NB4 (cell line): Measurements from ENCODE around the gene GULP1.

Source experiments
- CTCF ChIP-seq: IDR thresholded peaks from one replicate; pipeline ENCODE4 v1.5.1; 2012; ENCODE audit warnings: low read depth, low read length
- MAX ChIP-seq: IDR thresholded peaks from 2 replicates; pipeline ENCODE4 v1.6.1; 2011; ENCODE audit warnings: low read depth, low read length
- POLR2A ChIP-seq: IDR thresholded peaks from 2 replicates; pipeline ENCODE4 v1.6.1; 2011; ENCODE audit warnings: mild to moderate bottlenecking; ENCODE audit not compliant: insufficient read length; ENCODE audit errors: extremely low read depth

- no peak for TF ChIP-seq CTCF
- no peak for TF ChIP-seq MAX
- TF ChIP-seq POLR2A: no peak
These were observed 331.1 kb downstream of the GULP1 start for GRCh38 chr2:188622601-188623260.
